A673 (cell line): ENCODE results near the gene LARGE1.

Experiments
- CTCF ChIP-seq: fragments of 300-800, 200-600 bp; sonication (generic); conservative IDR thresholded peaks from 2 replicates; pipeline ENCODE4 v1.5.1; 2017; ENCODE audit warnings: low read depth, mild to moderate bottlenecking, antibody characterized with exemption, low read length, moderate library complexity, mixed read lengths
- EZH2 ChIP-seq: fragments of 200-600 bp; sonication (generic); IDR thresholded peaks from 2 replicates; pipeline ENCODE4 v1.6.1; 2017; ENCODE audit warnings: borderline replicate concordance, low read depth, mild to moderate bottlenecking, mixed read lengths, antibody characterized with exemption, low read length; ENCODE audit not compliant: poor library complexity, severe bottlenecking

- TF ChIP-seq EZH2, result no peak
- TF ChIP-seq CTCF, result no peak
These were observed 530.3 kb downstream of the LARGE1 start for GRCh38 chr22:33389936-33390335.
